Mesothelial cell of epicardium (in vitro differentiated cells): ENCODE data around the gene BRWD1. TPM values are rescaled to one million over a fixed set of nuclear protein-coding genes. Genes with fewer than 3 reads are reported as not detected.
A peak's percentile ranks its signal among the peaks of the same experiment; 100 is the strongest.

ENCODE experiments used
- DNase-seq, 2 experiments: peaks; one replicate each; pipeline ENCODE4 v3.0.0; 2021; ENCODE audit warnings: low spot score in 2 of 2; ENCODE audit not compliant: unreplicated experiment in 2 of 2
- H3K27ac Mint-ChIP-seq: 2 replicates; pipeline ENCODE4 v1.8.0; 2021; ENCODE audit warnings: mixed read lengths
- H3K27me3 Mint-ChIP-seq: 2 replicates; pipeline ENCODE4 v1.8.0; 2021; ENCODE audit warnings: low read depth, mixed read lengths
- H3K36me3 Mint-ChIP-seq: 2 replicates; pipeline ENCODE4 v1.8.0; 2021; ENCODE audit warnings: mixed read lengths
- H3K4me1 Mint-ChIP-seq: 2 replicates; pipeline ENCODE4 v1.8.0; 2021; ENCODE audit warnings: mixed read lengths
- H3K4me3 Mint-ChIP-seq: 2 replicates; pipeline ENCODE4 v1.8.0; 2021; ENCODE audit warnings: mild to moderate bottlenecking, moderate library complexity, mixed read lengths
- H3K9me3 Mint-ChIP-seq: 2 replicates; pipeline ENCODE4 v1.8.0; 2021; ENCODE audit warnings: mixed read lengths
- CTCF ChIP-seq: fragments of 200-600 bp; sonication (generic); IDR thresholded peaks from one replicate; pipeline ENCODE4 v1.5.0; 2021; ENCODE audit warnings: antibody characterized with exemption; ENCODE audit not compliant: unreplicated experiment
- total RNA-seq: library from RNA; stranded (reverse); gene quantifications from 3 replicates; pipeline ENCODE4 v1.2.1, GENCODE V29; 2021

The BRWD1 gene
- total RNA-seq, 1 donor from 2014 or later, result 65.9 TPM

DNA sequence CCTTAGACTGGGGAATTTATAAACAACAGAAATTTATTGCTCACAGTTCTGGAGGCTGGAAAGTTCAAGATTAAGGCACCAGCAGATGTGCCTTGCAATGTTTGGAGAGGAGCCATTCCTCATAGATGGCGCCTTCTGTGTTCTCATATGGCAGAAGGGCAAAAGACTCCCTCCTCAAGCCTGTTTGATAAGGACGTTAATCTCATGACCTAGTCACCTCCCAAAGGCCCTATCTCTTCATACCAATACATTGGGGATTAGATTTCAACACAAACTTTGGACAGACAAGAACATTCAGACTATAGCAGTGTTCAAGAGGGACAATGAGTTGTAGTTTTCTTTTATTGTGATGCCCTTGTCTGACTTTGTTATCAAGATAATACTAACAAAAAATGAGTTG is 164.5 kb downstream of the BRWD1 start:
- Mint-ChIP-seq H3K4me3 (no peak overlapping the region), H3K36me3 (peaks cover 2% of the 10 kb centered on the region), H3K27ac (no peak overlapping the region), H3K9me3 (peaks cover 30% of the 10 kb centered on the region), H3K4me1 (no peaks in the 10 kb centered on the region), H3K27me3 (no peaks in the 10 kb centered on the region)
- no peak for DNase-seq
- no peak for TF ChIP-seq CTCF

- H3K27me3 Mint-ChIP-seq, result no peaks in the 10 kb centered on the region
Measured at GRCh38 chr21:39144191-39144590, 169.2 kb downstream of the BRWD1 start.

DNA sequence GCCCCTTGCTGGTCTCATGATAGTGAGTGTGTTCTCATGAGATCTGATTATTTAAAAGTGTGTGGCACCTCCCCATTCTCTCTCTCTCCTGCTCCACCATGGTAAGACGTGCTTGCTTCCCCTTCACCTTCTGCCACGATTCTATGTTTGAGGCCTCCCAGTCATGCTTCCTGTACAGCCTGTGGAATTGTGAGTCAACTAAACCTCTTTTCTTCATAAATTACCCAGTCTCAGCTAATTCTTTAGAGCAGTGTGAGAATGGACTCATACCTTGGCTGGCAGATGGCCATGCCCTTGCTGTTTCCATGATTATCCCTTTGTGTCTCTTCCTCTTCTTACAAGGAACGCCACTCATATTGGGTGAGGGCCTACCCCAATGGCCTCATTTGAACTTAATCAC is 170.5 kb downstream of the BRWD1 start:
- DNase-seq, result no peak
- Mint-ChIP-seq H3K27me3 (no peaks in the 10 kb centered on the region), H3K36me3 (peaks cover 2% of the 10 kb centered on the region), H3K4me1 (peaks cover 3% of the 10 kb centered on the region), H3K9me3 (peaks cover 19% of the 10 kb centered on the region), H3K4me3 (no peak overlapping the region), H3K27ac (no peak overlapping the region)
- no peak for TF ChIP-seq CTCF

More at GRCh38 chr21:39144191-39144590, 169.2 kb downstream of the BRWD1 start:
- DNase-seq, result no peak
- Mint-ChIP-seq H3K9me3 (peaks cover 26% of the 10 kb centered on the region), H3K36me3 (peaks cover 2% of the 10 kb centered on the region), H3K4me3 (no peak overlapping the region), H3K4me1 (no peaks in the 10 kb centered on the region), H3K27ac (no peak overlapping the region)
- no peak for TF ChIP-seq CTCF

- no peak for TF ChIP-seq CTCF
- Mint-ChIP-seq H3K27ac (no peak overlapping the region), H3K4me1 (peaks cover 12% of the 10 kb centered on the region), H3K27me3 (no peaks in the 10 kb centered on the region), H3K36me3 (no peaks in the 10 kb centered on the region), H3K4me3 (no peak overlapping the region), H3K9me3 (peaks cover 13% of the 10 kb centered on the region)
- no peak for DNase-seq
Measured at GRCh38 chr21:39141502-39141901, 171.9 kb downstream of the BRWD1 start.

- Mint-ChIP-seq H3K27ac (peak overlapping the region; percentile 88), H3K4me1 (peaks cover 14% of the 10 kb centered on the region), H3K9me3 (no peaks in the 10 kb centered on the region), H3K36me3 (no peaks in the 10 kb centered on the region), H3K27me3 (no peaks in the 10 kb centered on the region), H3K4me3 (no peak overlapping the region)
- DNase-seq, result no peak
- no peak for TF ChIP-seq CTCF
Measured at GRCh38 chr21:39137248-39138178, 175.9 kb downstream of the BRWD1 start.
